Raji (cell line): Measurements from ENCODE around the gene MFSD2A.

ENCODE experiments used
- POLR2A ChIP-seq: IDR thresholded peaks from 2 replicates; pipeline ENCODE4 v1.6.1; 2011; ENCODE audit warnings: low read depth, low read length, control low read depth; ENCODE audit not compliant: insufficient read depth

MFSD2A gene

DNA sequence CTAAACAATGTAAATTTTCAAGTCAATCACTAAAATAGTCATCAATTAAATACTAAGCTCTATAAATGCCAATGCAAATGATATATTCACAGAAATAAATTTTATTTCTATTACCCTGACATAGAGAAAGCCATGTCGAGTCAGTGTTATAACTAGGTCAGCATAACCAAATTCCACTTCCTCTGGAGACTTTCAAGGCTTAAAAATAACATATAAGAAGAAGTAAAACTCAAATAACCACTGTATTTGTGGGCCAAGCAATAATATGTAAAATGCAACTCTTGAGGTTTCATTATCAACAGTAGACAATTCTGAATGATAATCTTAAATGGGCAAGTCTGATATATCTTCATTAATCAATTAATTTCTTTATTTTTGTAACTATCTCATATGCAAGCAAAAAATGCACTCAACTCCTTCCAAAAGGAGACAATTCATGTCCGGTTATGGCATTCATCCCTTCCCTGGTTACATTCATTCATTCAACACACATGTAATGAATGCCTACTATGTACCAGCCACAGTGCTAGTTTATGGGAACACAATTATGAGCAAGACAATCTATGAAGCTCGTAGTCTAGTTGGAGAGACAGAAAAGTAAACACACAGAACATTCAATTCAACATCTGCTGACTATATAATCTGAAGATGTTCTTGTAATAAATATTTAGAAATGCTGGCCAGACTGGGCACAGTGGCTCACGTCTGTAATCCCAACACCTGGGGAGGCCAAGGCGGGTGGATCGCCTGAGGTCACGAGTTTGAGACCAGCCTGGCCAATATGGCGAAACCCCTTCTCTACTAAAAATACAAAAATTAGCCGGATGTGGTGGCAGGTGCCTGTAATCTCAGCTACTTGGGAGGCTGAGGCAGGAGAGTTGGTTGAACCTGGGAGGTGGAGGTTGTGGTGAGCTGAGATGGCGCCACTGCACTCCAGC, 48.5 kb downstream of the MFSD2A start:
- TF ChIP-seq POLR2A, result no peak

DNA sequence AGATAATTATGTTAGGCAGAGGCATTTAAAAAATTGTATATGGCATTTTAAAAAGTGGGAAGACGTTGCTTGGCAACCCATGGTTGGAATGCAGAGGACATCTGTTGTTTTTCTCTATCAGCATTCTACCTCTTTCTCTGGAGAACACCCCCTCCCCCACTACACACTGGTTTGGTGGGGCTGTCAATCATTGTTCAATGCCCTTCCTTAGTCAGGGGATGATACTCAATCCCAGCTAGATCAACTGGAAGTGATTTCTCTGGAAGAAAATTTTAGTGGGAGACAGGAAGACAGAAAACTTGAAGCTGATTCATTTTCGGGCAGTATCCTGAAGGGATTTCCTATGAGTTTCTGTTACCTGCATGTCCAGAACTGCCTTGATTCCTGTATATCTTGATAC, 49.9 kb downstream of the MFSD2A start:
- no peak for TF ChIP-seq POLR2A

DNA sequence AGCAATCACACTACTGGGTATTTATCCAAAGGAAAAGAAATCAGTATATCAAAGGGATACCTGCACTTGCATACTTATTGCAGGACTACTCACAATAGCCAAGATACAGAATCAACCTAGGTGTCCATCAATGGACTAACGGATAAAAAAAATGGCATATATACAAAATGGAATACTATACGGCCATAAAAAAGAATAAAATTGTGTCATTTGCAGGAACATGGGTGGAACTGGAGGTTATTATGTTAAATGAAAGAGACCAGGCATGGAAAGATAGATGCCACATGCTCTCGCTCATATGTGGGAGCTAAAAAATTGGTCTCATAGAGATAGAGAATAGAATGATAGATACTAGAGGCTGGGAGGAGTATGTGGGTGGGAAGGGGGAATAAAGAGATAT, 56.3 kb downstream of the MFSD2A start:
- TF ChIP-seq POLR2A, result no peak

DNA sequence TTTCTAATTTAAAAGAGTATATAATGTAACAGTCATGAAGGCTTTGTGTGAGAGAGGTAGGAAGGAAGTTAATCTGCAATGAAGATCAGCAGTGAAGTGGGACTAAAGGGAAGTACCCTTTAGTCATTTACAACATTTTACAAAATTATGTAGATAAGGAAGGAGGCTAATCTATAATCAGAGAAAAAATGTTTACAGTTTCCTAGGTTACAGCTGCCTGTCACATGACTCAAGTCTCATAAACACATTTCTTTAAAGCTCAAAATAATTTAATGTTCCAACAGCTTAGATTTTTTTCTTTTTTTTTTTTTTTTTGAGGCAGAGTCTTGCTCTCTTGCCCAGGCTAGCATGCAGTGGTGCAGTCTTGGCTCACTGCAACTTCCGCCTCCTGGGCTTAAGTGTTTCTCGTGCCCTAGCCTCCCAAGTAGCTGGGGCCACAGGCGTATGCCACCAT, 59.3 kb downstream of the MFSD2A start:
- TF ChIP-seq POLR2A, result peak; percentile 19; the same call in 1 of the 2 replicates

DNA sequence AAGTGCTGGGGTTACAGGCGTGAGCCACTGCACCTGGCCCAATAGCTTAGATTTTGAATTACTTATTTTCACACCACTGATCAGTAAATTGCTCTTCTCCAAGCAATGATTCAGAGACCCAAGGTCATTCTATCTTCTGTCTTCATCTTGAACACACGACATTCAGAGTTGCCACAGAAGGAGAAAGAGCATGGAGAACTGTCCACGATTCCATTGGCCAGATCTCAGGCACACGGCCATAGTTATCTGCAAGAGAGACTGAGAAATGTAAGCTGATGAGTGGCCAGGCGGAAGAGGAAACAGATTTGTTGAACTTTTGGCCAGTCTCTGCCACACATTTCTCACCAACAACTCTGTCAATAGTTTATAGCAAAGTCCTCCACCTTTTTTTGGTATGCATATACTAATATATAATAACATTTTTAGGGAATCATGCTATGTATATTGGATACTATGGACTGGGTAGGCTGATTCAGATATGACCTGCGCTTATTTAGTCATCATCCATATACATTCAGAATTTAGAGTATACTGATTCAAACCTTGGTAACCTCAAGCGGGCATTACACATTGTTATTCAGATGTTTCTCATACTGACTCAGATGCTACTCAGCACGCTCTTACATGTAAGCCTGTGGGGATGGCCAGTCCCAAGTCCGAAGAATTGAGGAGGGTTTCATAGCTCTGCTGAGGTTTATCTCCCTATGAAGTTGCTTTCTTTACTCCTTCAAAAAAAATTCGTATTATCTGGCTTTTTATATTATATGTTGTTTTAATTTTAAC, 60.1 kb downstream of the MFSD2A start:
- no peak for TF ChIP-seq POLR2A

DNA sequence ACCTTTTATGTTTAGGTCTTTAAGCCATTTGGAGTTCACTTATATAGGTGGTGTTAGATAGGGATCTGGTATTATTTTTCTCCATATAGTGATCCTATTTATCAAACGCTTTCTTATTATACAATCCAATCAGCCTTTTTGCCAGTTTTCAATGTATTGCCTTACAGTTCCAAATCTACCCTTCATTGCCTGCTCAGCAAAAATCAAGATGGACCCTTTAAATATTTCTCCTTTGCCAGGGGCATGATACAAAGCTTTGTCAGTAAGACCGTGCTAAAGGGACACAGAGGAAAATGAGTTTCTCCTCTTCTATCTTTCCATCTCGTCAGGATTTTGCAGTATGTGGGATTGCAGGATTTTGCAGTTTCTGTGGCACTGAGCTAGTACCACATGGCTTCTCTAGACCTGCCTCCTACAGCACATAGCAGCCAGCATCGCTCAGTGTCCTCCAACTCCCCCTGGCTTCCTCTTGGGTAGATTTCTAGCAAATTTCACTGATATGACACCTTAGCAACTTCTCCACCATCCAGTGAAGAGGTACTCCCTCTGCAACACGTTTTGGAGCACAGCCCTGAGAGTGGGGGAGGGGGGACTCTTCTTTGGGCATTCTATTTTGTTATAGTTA, 63.1 kb downstream of the MFSD2A start:
- TF ChIP-seq POLR2A, result no peak
